ENCODE results near the gene TNP2.

TNP2 gene

GRCh38 chr16:11253009-11253994, 15.8 kb downstream of the TNP2 start:
- TF ChIP-seq POLR2A (IDR thresholded peaks at IDR 0.05; ENCODE audit: low read length): peak; percentile 55
- TF ChIP-seq GATA1 (IDR thresholded peaks at IDR 0.05; ENCODE audit: low read depth, low read length): no peak
- peak in 1 of 2 experiments; percentile 29 for DNase-seq

- DNase-seq: no peak
- peak; percentile 39 for TF ChIP-seq POLR2A (IDR thresholded peaks at IDR 0.05; ENCODE audit: low read length)
- no peak for TF ChIP-seq GATA1 (IDR thresholded peaks at IDR 0.05; ENCODE audit: low read depth, low read length)
These were observed 16.6 kb downstream of the TNP2 start for GRCh38 chr16:11252482-11252931.

GRCh38 chr16:11251525-11252481, 17.3 kb downstream of the TNP2 start:
- TF ChIP-seq GATA1 (IDR thresholded peaks at IDR 0.05; ENCODE audit: low read depth, low read length) (no peak), POLR2A (IDR thresholded peaks at IDR 0.05; ENCODE audit: low read length) (peak; percentile 60)
- DNase-seq: peak in 1 of 2 experiments; percentile 28

GRCh38 chr16:11250786-11251524, 18.2 kb downstream of the TNP2 start:
- no peak for DNase-seq
- TF ChIP-seq POLR2A (IDR thresholded peaks at IDR 0.05; ENCODE audit: low read length): no peak
- TF ChIP-seq GATA1 (IDR thresholded peaks at IDR 0.05; ENCODE audit: low read depth, low read length): no peak

GRCh38 chr16:11250091-11250785, 18.9 kb downstream of the TNP2 start:
- peak in 1 of 2 experiments; percentile 16 for DNase-seq
- TF ChIP-seq GATA1 (IDR thresholded peaks at IDR 0.05; ENCODE audit: low read depth, low read length) (no peak), POLR2A (IDR thresholded peaks at IDR 0.05; ENCODE audit: low read length) (peak; percentile 53)

- TF ChIP-seq POLR2A (IDR thresholded peaks at IDR 0.05; ENCODE audit: low read length) (no peak), GATA1 (IDR thresholded peaks at IDR 0.05; ENCODE audit: low read depth, low read length) (no peak)
- no peak for DNase-seq
These were observed 19.7 kb downstream of the TNP2 start for GRCh38 chr16:11249233-11250061.

- DNase-seq: no peak
- TF ChIP-seq POLR2A (IDR thresholded peaks at IDR 0.05; ENCODE audit: low read length) (no peak), GATA1 (IDR thresholded peaks at IDR 0.05; ENCODE audit: low read depth, low read length) (no peak)
These were observed 21.0 kb downstream of the TNP2 start for GRCh38 chr16:11248133-11248532.

GRCh38 chr16:11245988-11246387, 23.1 kb downstream of the TNP2 start:
- no peak for DNase-seq
- no peak for TF ChIP-seq POLR2A (IDR thresholded peaks at IDR 0.05; ENCODE audit: low read length)
- TF ChIP-seq GATA1 (IDR thresholded peaks at IDR 0.05; ENCODE audit: low read depth, low read length): no peak

GRCh38 chr16:11245222-11245737, 23.8 kb downstream of the TNP2 start:
- DNase-seq: no peak
- TF ChIP-seq GATA1 (IDR thresholded peaks at IDR 0.05; ENCODE audit: low read depth, low read length) (no peak), POLR2A (IDR thresholded peaks at IDR 0.05; ENCODE audit: low read length) (no peak)

- no peak for DNase-seq
- TF ChIP-seq POLR2A (IDR thresholded peaks at IDR 0.05; ENCODE audit: low read length): no peak
- no peak for TF ChIP-seq GATA1 (IDR thresholded peaks at IDR 0.05; ENCODE audit: low read depth, low read length)
These were observed 26.5 kb downstream of the TNP2 start for GRCh38 chr16:11242658-11243057.

- TF ChIP-seq POLR2A (IDR thresholded peaks at IDR 0.05; ENCODE audit: low read length): no peak
- no peak for DNase-seq
These were observed 27.5 kb downstream of the TNP2 start for GRCh38 chr16:11241480-11242204.

Measured in erythroblast (primary cell).